GM12801 (cell line): ENCODE results near the gene SETD3.

Experiments
- TF ChIP-seq, protein P1 (sequence below): IDR thresholded peaks from one replicate; pipeline ENCODE4 v1.5.1; 2011; ENCODE audit warnings: control low read depth; ENCODE audit not compliant: insufficient read length; ENCODE audit errors: extremely low read depth

SETD3 gene

GRCh38 chr14:99515301-99516155 is 34.9 kb upstream of the SETD3 start:
- TF ChIP-seq, protein P1, sequence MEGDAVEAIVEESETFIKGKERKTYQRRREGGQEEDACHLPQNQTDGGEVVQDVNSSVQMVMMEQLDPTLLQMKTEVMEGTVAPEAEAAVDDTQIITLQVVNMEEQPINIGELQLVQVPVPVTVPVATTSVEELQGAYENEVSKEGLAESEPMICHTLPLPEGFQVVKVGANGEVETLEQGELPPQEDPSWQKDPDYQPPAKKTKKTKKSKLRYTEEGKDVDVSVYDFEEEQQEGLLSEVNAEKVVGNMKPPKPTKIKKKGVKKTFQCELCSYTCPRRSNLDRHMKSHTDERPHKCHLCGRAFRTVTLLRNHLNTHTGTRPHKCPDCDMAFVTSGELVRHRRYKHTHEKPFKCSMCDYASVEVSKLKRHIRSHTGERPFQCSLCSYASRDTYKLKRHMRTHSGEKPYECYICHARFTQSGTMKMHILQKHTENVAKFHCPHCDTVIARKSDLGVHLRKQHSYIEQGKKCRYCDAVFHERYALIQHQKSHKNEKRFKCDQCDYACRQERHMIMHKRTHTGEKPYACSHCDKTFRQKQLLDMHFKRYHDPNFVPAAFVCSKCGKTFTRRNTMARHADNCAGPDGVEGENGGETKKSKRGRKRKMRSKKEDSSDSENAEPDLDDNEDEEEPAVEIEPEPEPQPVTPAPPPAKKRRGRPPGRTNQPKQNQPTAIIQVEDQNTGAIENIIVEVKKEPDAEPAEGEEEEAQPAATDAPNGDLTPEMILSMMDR = no peak

GRCh38 chr14:99514552-99515300 is 34.1 kb upstream of the SETD3 start:
- TF ChIP-seq, protein P1 = no peak

DNA sequence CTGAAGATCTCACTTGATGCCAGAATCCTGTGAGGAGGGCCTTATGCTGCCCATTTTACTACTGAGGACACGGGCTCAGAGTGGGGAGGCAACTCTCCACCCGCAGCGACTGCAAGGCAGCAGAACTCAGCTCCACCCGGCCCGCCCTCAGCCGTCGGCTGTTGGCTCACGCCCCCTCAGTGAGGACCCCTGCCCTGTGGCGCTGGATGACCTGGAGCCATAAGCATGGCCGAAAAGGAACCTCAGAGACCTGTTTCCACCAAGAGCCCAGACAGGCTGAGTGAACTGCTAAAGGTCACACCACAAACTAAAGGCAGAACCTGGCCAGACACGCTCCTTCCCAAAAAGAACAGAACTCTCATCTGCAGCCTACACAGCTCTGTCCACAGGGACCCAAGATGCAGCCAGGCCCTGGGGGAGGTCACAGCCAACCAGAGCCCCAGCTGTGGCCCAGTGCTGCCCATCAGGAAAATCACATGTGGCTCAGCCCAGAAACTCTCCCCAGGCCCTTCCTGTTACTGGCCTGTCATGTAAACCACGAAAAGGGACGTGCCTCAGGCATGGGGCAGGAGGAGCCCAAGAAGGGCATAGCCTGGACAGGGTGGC is 33.4 kb upstream of the SETD3 start:
- TF ChIP-seq, protein P1 = no peak

GRCh38 chr14:99513183-99513694 is 32.6 kb upstream of the SETD3 start:
- TF ChIP-seq, protein P1 = no peak

GRCh38 chr14:99512571-99513182 is 32.0 kb upstream of the SETD3 start:
- TF ChIP-seq, protein P1 = no peak

- TF ChIP-seq, protein P1 = no peak
Measured at GRCh38 chr14:99512110-99512449, 31.4 kb upstream of the SETD3 start.
